BE2C (cell line): ENCODE results near the gene KCTD11.

Source experiments
- DNase-seq: peaks from one replicate; pipeline ENCODE4 v3.0.0-alpha.2; 2020
- H3K27me3 ChIP-seq: fragments of 250-450 bp; sonication (Bioruptor Pico); 2 replicates; pipeline ENCODE4 v1.5.1; 2020; ENCODE audit warnings: mild to moderate bottlenecking
- H3K36me3 ChIP-seq: fragments of 250-450 bp; sonication (Bioruptor Pico); 2 replicates; pipeline ENCODE4 v1.5.1; 2020; ENCODE audit warnings: mild to moderate bottlenecking
- H3K4me1 ChIP-seq: fragments of 250-450 bp; sonication (Bioruptor Pico); 2 replicates; pipeline ENCODE4 v1.5.1; 2020
- H3K4me3 ChIP-seq: 2 replicates; pipeline ENCODE4 v1.5.1; 2011; ENCODE audit warnings: low read depth, low read length
- H3K9me3 ChIP-seq: fragments of 250-450 bp; sonication (Bioruptor Pico); 2 replicates; pipeline ENCODE4 v1.5.1; 2020
- TF ChIP-seq, protein P1 (sequence below): IDR thresholded peaks from 2 replicates; pipeline ENCODE4 v1.5.1; 2012; ENCODE audit warnings: mild to moderate bottlenecking, low read depth, low read length

Gene KCTD11

DNA sequence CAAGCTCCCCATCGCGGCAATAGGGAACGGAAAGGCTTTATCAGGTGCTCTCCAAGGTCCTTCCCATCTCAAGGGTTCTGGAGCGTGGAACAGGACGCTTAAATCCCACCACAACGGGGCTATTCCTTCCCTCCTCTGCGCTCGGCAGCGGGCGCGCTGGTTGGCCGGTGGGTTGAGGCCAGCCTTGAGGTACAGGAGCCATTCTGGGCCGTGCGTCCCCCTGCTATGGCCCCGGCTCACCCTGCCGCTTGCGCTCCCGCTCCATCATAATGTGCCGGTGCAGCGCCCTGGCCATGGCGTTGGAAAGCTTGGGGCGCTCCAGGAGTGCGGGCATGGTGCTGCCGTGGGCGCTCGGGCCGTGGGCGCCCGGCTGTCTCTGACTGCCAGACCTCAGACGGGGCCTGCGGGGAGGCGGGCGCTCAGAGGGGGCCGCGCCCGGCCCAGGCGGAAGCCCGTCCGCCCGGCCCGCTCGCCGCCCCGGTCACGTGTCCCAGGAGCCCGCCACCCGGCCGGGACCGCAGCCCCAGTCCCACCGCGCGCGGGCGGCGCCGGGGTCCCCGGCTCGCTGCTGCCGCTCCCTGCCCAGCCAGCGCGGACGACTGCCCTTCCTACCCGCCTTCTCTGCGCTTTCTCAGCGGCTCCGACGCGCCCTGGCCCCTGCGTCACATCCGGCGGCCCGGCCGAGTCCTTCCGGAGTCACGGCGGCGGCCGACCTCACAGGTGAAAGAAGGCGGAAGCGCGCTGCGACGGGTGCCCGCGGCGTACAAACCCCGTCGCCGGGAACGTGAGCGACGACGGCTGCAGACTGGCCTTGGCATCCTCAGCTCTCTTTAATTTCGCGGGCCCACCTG is 37.0 kb upstream of the KCTD11 start, which contains the start of gene GPS2:
TSS of gene GPS2 (minus strand) at position 642 of the 851 bp plus-strand sequence. CDS start at position 334, 308 bp downstream.
- peaks cover 34% of the 10 kb centered on the region for H3K36me3 ChIP-seq
- H3K4me1 ChIP-seq = no peaks in the 10 kb centered on the region
- peak; percentile 85 for DNase-seq
- peak within 1 kb of the TSS; percentile 68 for H3K4me3 ChIP-seq
- H3K27me3 ChIP-seq = no peaks in the 10 kb centered on the region
- no peaks in the 10 kb centered on the region for H3K9me3 ChIP-seq
- TF ChIP-seq, protein P1, sequence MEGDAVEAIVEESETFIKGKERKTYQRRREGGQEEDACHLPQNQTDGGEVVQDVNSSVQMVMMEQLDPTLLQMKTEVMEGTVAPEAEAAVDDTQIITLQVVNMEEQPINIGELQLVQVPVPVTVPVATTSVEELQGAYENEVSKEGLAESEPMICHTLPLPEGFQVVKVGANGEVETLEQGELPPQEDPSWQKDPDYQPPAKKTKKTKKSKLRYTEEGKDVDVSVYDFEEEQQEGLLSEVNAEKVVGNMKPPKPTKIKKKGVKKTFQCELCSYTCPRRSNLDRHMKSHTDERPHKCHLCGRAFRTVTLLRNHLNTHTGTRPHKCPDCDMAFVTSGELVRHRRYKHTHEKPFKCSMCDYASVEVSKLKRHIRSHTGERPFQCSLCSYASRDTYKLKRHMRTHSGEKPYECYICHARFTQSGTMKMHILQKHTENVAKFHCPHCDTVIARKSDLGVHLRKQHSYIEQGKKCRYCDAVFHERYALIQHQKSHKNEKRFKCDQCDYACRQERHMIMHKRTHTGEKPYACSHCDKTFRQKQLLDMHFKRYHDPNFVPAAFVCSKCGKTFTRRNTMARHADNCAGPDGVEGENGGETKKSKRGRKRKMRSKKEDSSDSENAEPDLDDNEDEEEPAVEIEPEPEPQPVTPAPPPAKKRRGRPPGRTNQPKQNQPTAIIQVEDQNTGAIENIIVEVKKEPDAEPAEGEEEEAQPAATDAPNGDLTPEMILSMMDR = no peak

DNA sequence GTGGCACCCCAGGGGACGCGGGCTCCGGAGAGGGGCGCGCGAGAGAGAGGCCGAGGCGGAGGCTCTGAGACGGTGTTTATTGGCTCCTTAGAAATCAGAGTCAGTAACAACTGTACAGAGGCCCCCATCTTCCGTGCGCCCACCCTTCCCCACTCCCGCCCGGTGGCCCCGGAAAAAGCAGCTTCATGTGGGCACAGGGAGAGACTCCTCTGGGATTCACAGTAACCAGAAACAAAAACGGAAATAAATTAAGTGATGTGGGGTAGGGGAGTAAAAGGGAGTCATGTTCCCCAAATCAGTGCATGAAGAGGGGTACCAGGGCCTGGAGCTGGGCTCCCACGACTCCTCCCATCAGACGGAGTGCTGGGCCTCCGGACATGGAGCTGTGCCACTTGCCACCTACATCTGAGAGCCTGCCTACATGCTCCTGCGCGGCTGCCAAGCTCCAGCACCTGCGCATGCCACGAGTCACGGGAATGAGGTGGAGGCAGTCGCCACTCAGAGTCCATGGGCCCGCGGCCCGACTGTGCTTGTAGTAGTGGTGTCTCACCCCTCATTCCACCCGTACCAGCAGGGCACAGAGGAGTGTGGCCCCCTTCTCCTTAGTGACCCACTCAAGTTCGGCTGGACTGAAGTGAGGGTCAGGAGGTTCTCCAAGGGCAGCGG is 36.3 kb upstream of the KCTD11 start:
- Histone ChIP-seq H3K4me1 (no peaks in the 10 kb centered on the region), H3K9me3 (no peaks in the 10 kb centered on the region), H3K36me3 (peaks cover 26% of the 10 kb centered on the region), H3K27me3 (no peaks in the 10 kb centered on the region), H3K4me3 (peak overlapping the region; percentile 62)
- no peak for DNase-seq
- TF ChIP-seq, protein P1 = no peak

DNA sequence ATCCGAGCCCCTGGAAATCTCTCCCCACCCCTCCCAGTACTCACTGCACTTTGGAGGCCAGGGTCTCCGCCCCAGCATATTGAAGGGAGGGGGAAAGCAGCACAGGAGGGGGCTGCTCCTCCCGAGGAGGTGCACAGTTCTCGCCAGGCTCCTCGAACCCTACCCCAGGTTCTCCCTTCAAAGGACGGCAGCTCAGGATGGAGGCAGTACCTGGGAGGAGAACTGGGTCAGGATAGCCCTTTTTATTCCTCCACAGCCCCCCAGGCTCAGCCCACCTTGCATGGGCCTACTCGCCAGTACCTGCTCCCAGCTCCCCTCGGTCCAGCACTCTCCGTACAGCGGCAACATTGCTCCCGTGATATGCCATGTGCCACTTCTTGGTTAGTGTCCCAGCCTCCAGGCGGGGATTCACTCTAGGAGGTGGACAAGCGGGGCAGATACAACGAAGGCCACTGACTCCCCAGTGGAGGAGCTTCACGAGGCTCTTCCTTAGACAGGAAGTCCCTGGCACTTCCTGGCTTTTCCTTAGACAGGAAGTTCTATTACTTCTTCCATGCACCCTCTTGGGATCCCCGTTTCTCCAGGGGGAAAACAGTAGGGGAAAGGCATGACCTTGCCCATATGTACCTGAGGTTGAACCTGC is 34.7 kb upstream of the KCTD11 start:
- H3K36me3 ChIP-seq = peaks cover 21% of the 10 kb centered on the region
- no peak for DNase-seq
- no peaks in the 10 kb centered on the region for H3K4me1 ChIP-seq
- H3K9me3 ChIP-seq = no peaks in the 10 kb centered on the region
- H3K4me3 ChIP-seq = no peak overlapping the region
- no peaks in the 10 kb centered on the region for H3K27me3 ChIP-seq
- TF ChIP-seq, protein P1 = no peak

DNA sequence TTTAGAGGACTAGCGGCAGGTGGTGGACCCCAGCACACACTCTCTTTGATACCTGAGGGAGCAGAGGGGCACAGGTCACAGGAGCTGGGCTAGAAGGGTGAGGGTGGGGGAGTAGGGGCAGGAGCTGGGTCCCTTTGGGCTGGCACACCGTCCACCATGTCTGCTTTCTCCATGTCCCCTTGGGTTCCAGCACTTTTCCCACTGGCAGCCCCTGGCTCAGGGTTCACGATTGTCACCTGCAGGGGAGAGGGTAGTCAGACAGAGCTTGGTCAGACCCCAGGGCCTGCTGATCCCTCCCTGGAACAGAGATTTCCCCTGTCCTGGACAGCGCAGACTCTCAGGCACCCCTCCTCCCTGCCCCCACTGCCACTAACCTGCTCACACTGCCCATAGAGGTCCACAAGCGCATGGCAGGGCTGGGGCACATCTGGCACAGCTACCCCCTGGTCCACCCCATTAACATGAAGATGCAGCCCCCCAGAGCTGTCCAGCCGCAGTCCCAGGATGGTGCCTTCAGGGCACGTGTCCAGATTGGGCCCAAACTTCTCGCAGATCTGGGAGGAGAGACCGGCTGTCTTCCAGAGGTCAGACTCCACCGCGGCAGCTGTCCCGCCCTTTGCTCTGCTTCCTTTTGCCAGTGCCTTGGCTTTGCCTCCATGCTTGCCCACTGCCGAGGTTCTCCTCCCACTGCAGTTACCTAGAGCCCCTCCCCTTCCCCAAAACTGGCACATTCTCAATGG is 33.7 kb upstream of the KCTD11 start:
- no peaks in the 10 kb centered on the region for H3K27me3 ChIP-seq
- no peaks in the 10 kb centered on the region for H3K9me3 ChIP-seq
- no peak overlapping the region for H3K4me3 ChIP-seq
- H3K4me1 ChIP-seq = no peaks in the 10 kb centered on the region
- H3K36me3 ChIP-seq = peaks cover 19% of the 10 kb centered on the region
- DNase-seq = no peak
- TF ChIP-seq, protein P1 = no peak

DNA sequence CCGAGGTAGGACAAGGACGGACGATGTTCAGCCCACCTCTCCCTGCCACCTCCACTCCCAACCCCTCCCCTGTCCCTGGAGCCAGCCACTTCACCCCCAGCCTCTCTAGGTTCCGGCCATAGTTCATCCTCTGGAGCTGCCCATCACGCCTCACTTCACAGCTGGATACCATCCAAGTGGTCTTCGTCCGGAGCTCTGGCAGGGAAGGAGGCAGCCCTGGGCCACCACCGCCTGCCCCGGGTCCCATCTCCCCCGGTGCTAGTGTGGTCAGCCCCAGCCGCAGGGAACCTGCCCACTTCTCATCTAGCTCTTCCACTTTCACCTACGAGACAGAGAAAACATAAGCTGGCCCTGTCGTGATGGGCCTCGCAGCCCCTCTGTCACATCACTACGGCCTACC is 30.5 kb upstream of the KCTD11 start:
- TF ChIP-seq, protein P1 = no peak
- Histone ChIP-seq H3K4me3 (no peak overlapping the region), H3K4me1 (no peaks in the 10 kb centered on the region), H3K36me3 (peaks cover 26% of the 10 kb centered on the region), H3K27me3 (no peaks in the 10 kb centered on the region), H3K9me3 (no peaks in the 10 kb centered on the region)
- no peak for DNase-seq
